ENCODE measurements around the gene BCO1.
A peak's percentile ranks its signal among the peaks of the same experiment; 100 is the strongest.

BCO1 gene

GRCh38 chr16:81314603-81315270 is 76.2 kb downstream of the BCO1 start, which contains the start of gene GAN:
TSS of gene GAN (plus strand) at chr16:81314962. CDS start at chr16:81315114, 152 bp downstream.
- no peaks in the 10 kb centered on the region for H3K27me3 ChIP-seq
- intact Hi-C loops (cut with DNase I; ENCODE audit: low total_unique reads): loop anchor here (10.0 kb wide), 1 partner anchor 220 kb away; the partner anchor contains the start of gene GCSH
- H3K27ac ChIP-seq: peak within 1 kb of the TSS; percentile 89
- H3K36me3 ChIP-seq: no peaks in the 10 kb centered on the region
- peak within 1 kb of the TSS; percentile 87 to 96 for H3K4me3 ChIP-seq
- peaks cover 0 to 28% (median 20%) of the 10 kb centered on the region in 4 donors for H3K4me1 ChIP-seq
- TF ChIP-seq CTCF (IDR thresholded peaks at IDR 0.05): no peak
- peak; percentile 95 to 96 for DNase-seq
- H3K9me3 ChIP-seq: no peaks in the 10 kb centered on the region

- Histone ChIP-seq H3K27ac (peak overlapping the region; percentile 89), H3K36me3 (no peaks in the 10 kb centered on the region), H3K9me3 (no peaks in the 10 kb centered on the region), H3K27me3 (no peaks in the 10 kb centered on the region), H3K4me1 (peaks cover 0 to 28% (median 20%) of the 10 kb centered on the region in 4 donors), H3K4me3 (peak overlapping the region; percentile 87 to 96)
- DNase-seq: peak; percentile 29 to 71
- intact Hi-C loops (cut with DNase I; ENCODE audit: low total_unique reads): loop anchor here (10.0 kb wide), 1 partner anchor 221 kb away; the partner anchor contains the start of gene GCSH
- no peak for TF ChIP-seq CTCF (IDR thresholded peaks at IDR 0.05)
Measured at GRCh38 chr16:81315271-81316175, 77.0 kb downstream of the BCO1 start.

GRCh38 chr16:81316176-81316496 is 77.6 kb downstream of the BCO1 start:
- Histone ChIP-seq H3K36me3 (no peaks in the 10 kb centered on the region), H3K9me3 (no peaks in the 10 kb centered on the region), H3K4me3 (peak overlapping the region; percentile 87 to 96), H3K27ac (peak overlapping the region in 1 of 2 donors; percentile 89), H3K27me3 (no peaks in the 10 kb centered on the region), H3K4me1 (peaks cover 0 to 28% (median 20%) of the 10 kb centered on the region in 4 donors)
- intact Hi-C loops (cut with DNase I; ENCODE audit: low total_unique reads): loop anchor here (10.0 kb wide), 1 partner anchor 221 kb away; the partner anchor contains the start of gene GCSH
- TF ChIP-seq CTCF (IDR thresholded peaks at IDR 0.05): no peak
- no peak for DNase-seq

GRCh38 chr16:81318711-81319110 is 80.2 kb downstream of the BCO1 start:
- H3K27ac ChIP-seq: no peak overlapping the region
- H3K4me3 ChIP-seq: no peak overlapping the region
- DNase-seq: no peak
- H3K36me3 ChIP-seq: no peaks in the 10 kb centered on the region
- TF ChIP-seq CTCF (IDR thresholded peaks at IDR 0.05): no peak
- no peaks in the 10 kb centered on the region for H3K27me3 ChIP-seq
- no peaks in the 10 kb centered on the region for H3K9me3 ChIP-seq
- peaks cover 0 to 19% (median 15%) of the 10 kb centered on the region in 4 donors for H3K4me1 ChIP-seq
- intact Hi-C loops (cut with DNase I; ENCODE audit: low total_unique reads): loop anchor here (10.0 kb wide), 1 partner anchor 224 kb away; the partner anchor contains the start of gene GCSH

GRCh38 chr16:81319221-81319912 is 80.9 kb downstream of the BCO1 start:
- H3K36me3 ChIP-seq: no peaks in the 10 kb centered on the region
- H3K4me3 ChIP-seq: no peak overlapping the region
- DNase-seq: no peak
- intact Hi-C loops (cut with DNase I; ENCODE audit: low total_unique reads): loop anchor here (10.0 kb wide), 1 partner anchor 225 kb away; the partner anchor contains the start of gene GCSH
- peaks cover 0 to 15% (median 9%) of the 10 kb centered on the region in 4 donors for H3K4me1 ChIP-seq
- TF ChIP-seq CTCF (IDR thresholded peaks at IDR 0.05): no peak
- no peaks in the 10 kb centered on the region for H3K9me3 ChIP-seq
- no peak overlapping the region for H3K27ac ChIP-seq
- H3K27me3 ChIP-seq: no peaks in the 10 kb centered on the region
